Measurements from ENCODE around the gene EIF4B.

DNA sequence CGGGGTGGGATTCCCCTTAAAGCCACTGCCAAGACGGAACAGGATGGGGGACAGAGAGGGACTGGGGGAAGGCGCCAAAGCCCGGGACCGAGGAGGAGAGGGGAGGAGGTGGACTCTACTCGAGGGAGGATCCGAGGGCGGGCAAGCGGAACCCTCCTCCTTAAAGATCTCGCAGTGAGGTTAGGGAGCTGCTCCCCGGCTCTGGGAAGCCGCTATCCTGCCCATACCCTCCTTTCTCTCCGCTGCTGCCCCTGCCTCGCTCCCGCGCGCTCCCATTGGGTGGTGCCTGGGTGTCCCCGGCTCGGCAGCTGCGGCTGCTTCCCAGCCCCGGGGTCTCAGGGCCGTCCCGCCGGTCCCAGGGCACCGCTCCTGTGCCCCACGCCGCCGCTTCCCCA lies 40.9 kb upstream of the EIF4B start:
- TF ChIP-seq GLIS3 (CRISPR knock-in tag; IDR thresholded peaks at IDR 0.05) (no peak), ZC3H10 (CRISPR knock-in tag; IDR thresholded peaks at IDR 0.05) (no peak), PATZ1 (CRISPR knock-in tag; IDR thresholded peaks at IDR 0.05; ENCODE audit: borderline replicate concordance) (no peak), TOX (CRISPR knock-in tag; IDR thresholded peaks at IDR 0.05; ENCODE audit: borderline replicate concordance) (no peak), ISL1 (CRISPR knock-in tag; IDR thresholded peaks at IDR 0.05) (no peak), OSR1 (CRISPR knock-in tag; IDR thresholded peaks at IDR 0.05) (no peak), BACH2 (CRISPR knock-in tag; IDR thresholded peaks at IDR 0.05; ENCODE audit: borderline replicate concordance) (no peak), ARNTL (CRISPR knock-in tag; IDR thresholded peaks at IDR 0.05; ENCODE audit: borderline replicate concordance, low read depth) (no peak), CREB5 (CRISPR knock-in tag; IDR thresholded peaks at IDR 0.05; ENCODE audit: low read depth) (no peak), PPARA (CRISPR knock-in tag; IDR thresholded peaks at IDR 0.05; ENCODE audit: borderline replicate concordance) (no peak), SNAI2 (CRISPR knock-in tag; IDR thresholded peaks at IDR 0.05) (no peak)
- TF ChIP-seq, protein P1, sequence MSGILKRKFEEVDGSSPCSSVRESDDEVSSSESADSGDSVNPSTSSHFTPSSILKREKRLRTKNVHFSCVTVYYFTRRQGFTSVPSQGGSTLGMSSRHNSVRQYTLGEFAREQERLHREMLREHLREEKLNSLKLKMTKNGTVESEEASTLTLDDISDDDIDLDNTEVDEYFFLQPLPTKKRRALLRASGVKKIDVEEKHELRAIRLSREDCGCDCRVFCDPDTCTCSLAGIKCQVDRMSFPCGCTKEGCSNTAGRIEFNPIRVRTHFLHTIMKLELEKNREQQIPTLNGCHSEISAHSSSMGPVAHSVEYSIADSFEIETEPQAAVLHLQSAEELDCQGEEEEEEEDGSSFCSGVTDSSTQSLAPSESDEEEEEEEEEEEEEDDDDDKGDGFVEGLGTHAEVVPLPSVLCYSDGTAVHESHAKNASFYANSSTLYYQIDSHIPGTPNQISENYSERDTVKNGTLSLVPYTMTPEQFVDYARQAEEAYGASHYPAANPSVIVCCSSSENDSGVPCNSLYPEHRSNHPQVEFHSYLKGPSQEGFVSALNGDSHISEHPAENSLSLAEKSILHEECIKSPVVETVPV (CRISPR knock-in tag; IDR thresholded peaks at IDR 0.05), result no peak
- TF ChIP-seq, protein P2, sequence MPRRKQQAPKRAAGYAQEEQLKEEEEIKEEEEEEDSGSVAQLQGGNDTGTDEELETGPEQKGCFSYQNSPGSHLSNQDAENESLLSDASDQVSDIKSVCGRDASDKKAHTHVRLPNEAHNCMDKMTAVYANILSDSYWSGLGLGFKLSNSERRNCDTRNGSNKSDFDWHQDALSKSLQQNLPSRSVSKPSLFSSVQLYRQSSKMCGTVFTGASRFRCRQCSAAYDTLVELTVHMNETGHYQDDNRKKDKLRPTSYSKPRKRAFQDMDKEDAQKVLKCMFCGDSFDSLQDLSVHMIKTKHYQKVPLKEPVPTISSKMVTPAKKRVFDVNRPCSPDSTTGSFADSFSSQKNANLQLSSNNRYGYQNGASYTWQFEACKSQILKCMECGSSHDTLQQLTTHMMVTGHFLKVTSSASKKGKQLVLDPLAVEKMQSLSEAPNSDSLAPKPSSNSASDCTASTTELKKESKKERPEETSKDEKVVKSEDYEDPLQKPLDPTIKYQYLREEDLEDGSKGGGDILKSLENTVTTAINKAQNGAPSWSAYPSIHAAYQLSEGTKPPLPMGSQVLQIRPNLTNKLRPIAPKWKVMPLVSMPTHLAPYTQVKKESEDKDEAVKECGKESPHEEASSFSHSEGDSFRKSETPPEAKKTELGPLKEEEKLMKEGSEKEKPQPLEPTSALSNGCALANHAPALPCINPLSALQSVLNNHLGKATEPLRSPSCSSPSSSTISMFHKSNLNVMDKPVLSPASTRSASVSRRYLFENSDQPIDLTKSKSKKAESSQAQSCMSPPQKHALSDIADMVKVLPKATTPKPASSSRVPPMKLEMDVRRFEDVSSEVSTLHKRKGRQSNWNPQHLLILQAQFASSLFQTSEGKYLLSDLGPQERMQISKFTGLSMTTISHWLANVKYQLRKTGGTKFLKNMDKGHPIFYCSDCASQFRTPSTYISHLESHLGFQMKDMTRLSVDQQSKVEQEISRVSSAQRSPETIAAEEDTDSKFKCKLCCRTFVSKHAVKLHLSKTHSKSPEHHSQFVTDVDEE (CRISPR knock-in tag; IDR thresholded peaks at IDR 0.05), result no peak

Data from SK-N-SH treated with all-trans-retinoic acid at 6 μM for 48 hours (cell line).